ENCODE results near the gene LRPAP1.

The LRPAP1 gene

DNA sequence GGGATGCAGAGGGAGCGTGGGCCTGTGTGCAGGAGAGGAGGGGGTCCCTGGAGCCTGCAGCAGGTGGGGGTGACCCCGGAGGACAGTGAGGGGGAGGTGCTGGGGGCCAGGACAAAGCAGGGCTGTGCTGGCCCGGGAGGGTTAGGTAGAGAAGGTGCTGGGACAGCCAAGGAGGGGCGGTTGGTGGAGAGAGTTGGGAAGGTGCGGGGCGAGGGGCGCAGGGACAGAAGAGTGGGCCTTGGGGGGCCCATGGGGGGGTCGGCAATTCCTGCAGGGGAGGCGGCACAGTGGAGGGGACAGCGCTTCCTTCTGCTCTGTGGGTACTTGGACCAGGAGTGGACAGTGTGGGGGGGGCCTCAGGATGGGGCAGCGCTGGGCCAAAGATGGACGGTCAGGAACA is 32.5 kb downstream of the LRPAP1 start:
- DNase-seq: no peak

GRCh38 chr4:3498901-3499510 is 33.2 kb downstream of the LRPAP1 start:
- DNase-seq: no peak

DNA sequence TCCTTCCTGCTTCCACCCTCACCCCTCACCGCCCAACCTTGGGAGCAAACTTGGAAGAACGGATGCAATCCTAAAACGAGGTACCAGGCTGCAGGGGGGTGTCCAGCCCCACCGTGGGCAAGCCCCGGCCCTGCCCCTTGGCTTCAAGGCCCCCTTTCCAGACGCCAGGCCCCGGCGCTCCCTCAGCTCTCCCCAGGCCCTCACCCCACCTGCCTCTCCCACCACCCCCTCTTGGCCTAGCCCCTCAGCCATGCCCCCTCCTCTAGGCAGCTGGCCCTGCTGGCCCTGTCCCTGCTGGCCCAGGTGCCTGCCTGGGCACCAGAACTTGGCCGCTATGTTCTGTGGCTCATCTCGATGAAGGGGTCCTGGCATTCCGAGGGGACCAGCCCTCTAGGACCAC is 33.8 kb downstream of the LRPAP1 start:
- DNase-seq: no peak

- no peak for DNase-seq
Measured at GRCh38 chr4:3497523-3498389, 34.5 kb downstream of the LRPAP1 start.

GRCh38 chr4:3497095-3497494 is 35.1 kb downstream of the LRPAP1 start:
- DNase-seq: no peak

DNA sequence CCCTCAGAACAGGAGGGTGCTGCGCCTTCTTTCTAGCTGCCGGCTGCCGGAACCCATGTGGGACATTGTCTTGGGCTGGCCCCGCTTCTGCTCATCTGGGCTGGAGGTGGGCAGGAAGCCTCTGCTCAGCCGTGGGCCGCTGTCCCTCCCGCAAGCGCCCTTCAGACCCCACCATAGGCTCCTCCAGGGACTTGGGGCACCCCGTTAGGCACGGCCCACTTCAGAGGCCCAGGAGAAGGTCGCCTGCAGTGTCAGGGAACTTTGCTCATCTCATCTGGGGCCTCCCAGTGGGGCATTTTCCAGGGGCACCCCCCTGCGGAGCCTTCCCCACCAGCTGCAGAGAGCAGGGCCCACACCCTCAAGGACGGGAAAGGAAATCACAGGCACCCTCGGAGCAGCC is 36.2 kb downstream of the LRPAP1 start:
- DNase-seq: no peak

- no peak for DNase-seq
Measured at GRCh38 chr4:3495204-3495975, 36.8 kb downstream of the LRPAP1 start.

DNA sequence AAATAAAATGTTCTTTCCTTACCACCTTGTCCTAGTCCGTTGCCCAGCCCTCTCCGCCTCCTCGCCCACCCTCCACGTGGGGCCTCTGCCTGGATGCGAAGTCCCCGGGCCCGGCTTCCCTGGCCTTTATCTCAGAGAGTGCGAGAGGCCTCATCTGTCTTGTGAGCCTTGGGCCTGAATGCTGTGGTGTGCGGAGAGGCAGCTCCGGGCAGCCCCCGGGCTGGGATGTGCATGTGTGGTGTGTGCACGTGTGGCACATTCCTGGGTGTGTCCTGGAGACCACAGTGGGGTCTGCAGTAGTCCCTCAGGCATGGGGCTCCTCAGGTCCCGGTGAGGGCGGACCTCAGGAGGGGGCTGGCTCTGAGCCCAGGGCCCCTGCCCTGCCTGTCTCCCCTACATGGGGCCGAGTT is 37.8 kb downstream of the LRPAP1 start:
- DNase-seq: no peak

DNA sequence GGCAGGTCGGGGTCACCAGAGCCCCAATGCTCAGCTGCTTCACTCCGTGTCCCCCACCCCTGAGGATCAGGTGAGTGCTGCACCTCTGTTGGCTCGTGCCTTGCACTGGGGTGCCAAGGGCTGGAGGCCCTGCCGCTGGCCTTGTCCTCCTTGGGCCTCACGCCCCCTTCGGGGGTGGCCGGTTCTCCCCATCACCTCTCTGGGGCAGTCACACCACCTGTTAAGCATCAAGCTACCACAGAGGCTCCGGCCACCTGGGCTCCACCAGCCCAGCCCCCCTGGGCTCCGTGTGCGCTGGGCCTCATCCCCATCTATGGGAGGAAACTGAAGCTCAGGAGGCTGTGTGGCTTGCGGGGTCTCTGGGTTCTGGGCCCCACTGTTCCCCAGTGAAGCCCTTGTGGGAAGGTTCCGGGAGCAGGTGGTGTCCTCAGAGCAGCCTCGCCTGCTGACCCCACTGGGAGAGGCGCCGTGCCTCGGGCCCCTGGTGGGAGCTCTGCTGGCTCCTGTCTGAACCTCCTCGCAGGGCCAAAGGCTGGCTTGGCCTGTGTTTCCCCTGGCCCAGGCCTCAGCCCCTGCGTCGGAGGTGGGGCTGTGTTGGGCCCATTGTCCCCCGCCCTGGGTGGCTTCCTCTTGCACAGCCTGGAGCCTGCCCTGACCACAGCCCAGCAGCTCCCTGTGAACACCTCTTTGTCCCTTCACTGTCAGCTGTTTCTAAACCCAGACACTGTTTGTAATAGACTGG is 38.3 kb downstream of the LRPAP1 start:
- no peak for DNase-seq

GRCh38 chr4:3492741-3493719 is 39.2 kb downstream of the LRPAP1 start:
- no peak for DNase-seq

- no peak for DNase-seq
Measured at GRCh38 chr4:3491681-3492405, 40.4 kb downstream of the LRPAP1 start.

DNA sequence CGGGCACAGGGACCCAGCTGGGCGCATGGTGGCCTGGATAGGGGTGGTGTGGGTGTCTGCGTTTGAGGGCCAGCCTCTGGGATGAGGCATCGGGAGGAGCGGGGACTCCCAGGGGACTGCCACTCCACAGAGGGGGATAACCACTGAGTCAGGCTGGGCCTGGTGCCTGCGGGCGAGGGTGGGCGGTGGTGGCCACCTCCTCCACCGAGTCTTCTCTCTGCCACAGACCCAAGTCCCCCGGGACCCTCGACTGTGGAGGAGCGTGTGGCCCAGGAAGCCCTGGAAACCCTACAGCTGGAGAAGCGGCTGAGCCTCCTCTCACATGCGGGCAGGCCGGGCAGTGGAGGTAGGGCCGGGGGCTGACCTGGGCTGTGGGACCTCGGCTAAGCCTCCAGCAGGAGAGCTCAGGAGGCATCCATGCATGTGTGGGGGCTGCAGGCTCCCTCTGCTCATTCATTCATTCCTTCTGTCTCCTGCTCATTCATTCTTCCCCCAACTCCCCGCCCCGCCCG is 42.7 kb downstream of the LRPAP1 start:
- DNase-seq: no peak

DNA sequence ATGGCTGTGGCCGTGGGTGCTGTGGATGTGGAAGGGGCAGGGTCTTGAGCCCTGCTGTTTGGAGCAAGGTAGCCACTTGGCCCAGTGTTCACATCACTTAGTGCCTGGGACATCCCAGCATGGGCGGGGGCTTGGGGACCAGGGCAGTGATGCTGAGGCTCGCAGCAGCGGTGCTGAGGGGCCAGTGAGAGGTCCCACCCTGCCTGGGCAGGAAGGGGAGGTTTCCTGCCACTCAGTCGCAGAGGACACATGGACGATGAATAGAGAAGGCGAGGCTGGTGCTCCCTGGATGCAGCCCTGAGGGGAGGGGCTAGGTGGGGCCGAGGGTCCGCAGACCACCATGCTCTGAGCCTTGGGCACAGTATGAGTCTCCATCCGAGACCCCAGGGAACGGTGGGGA is 43.4 kb downstream of the LRPAP1 start:
- DNase-seq: no peak

DNA sequence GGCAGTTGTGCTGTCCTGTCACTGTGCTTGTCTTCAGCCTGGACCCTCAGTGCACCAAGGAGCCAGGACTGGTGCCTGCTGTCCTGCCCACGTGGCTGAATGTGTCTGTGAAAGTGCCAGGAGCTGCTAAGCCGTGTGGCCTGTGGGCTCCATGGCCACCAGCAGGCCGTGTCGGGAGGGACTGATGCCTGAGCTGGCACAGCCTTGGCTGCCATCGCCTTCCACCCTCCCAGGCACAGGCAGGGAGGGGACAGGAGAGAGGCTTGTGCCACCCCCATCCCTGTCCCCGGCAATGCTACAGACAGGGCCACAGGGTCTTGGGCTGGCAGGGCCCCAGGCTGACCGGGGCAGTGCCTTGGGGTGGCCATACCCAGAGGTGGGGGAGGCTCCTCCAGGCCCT is 44.4 kb downstream of the LRPAP1 start:
- no peak for DNase-seq

- no peak for DNase-seq
Measured at GRCh38 chr4:3486541-3487540, 45.4 kb downstream of the LRPAP1 start.

DNA sequence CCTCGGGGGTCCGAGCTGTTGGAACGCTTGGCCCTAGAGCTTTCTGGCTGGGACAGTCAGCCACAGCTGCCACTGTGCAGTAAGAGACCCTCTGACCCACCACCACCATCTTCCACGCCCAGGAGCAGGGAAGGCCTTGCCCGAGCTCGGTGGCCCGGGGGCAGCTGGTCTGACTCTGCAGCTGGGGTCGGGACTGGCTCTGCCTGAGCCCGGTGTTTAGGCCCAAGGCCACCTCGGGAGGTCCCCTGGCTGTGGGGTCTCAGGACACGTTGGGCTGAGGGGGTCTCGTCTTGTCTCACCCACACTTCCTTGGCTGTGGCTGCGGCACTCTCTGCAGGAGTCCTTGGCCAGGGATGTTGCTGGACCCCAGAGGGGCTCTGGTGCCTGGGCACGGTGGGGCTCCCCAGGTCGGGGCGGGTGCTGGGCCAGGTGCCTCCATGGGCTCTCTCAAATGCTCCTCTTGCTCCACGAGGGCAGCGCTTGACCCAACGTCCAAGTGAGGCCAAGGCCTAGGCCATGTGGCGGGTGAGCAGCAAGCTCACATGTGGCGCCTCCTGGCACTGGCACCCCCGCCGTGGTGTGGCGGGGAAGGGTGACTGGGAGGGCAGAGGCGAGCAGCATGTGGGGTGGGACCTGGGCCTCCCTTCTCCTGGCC is 46.2 kb downstream of the LRPAP1 start:
- no peak for DNase-seq

DNA sequence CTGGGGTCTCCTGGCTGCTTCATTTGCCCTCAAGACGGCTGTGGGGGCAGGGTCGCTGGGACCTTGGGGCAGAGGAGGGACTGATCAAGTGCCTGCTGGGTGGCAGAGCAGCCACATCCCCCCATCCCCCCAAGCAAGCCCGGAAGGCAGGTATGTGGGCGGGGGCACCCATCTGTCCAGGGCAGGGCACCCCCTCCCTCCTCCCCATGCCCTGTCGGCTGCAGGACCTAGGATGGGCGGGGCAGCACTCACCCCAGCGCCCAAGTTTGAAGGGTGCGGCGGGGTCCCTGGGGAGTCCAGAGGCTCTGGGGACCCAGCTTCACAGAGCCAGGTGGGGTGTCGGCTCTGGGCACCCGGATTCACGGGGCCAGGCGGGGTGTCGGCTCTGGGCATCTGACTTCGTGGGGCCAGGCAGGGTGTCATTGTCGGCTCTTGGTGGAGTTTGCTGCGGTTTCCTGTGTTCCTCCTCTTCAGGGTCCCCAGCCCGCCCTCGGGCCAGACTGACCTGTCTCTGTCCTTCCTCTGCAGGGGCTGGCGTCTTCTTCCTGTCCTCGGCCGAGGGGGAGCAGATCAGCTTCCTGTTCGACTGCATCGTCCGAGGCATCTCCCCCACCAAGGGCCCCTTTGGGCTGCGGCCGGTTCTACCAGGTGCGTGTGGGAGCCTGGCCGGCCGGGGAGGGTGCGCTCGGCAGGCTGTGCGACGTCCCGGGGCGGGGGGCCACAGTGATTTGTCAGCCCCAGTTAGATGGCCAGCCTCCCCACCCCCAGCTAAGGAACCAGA is 47.0 kb downstream of the LRPAP1 start:
- DNase-seq: no peak
